Stimulated activated naive CD8-positive, alpha-beta T cell treated with anti-CD3 and anti-CD28 coated beads, Interleukin-15, Interleukin-2, amounts not matched to agents 100 U/mL and 50 U/mL, for 24 hours (primary cell): ENCODE data around the gene FAM149B1.

ENCODE experiments used
- ATAC-seq: fragments of 150-1000 bp; cut with Tn5 transposase; one replicate; pipeline ENCODE4 v1.10.0; 2021
- DNase-seq: peaks from one replicate; pipeline ENCODE4 v3.0.0; 2021

The FAM149B1 gene

GRCh38 chr10:73174148-73174925, 6.4 kb downstream of the FAM149B1 start:
- DNase-seq (no peak), ATAC-seq (no peak)

- no peak for ATAC-seq
- no peak for DNase-seq
Measured at GRCh38 chr10:73182568-73182967, 14.6 kb downstream of the FAM149B1 start.

GRCh38 chr10:73183667-73184281, 15.9 kb downstream of the FAM149B1 start:
- DNase-seq (no peak), ATAC-seq (no peak)

- ATAC-seq (no peak), DNase-seq (no peak)
Measured at GRCh38 chr10:73186266-73186665, 18.3 kb downstream of the FAM149B1 start.

DNA sequence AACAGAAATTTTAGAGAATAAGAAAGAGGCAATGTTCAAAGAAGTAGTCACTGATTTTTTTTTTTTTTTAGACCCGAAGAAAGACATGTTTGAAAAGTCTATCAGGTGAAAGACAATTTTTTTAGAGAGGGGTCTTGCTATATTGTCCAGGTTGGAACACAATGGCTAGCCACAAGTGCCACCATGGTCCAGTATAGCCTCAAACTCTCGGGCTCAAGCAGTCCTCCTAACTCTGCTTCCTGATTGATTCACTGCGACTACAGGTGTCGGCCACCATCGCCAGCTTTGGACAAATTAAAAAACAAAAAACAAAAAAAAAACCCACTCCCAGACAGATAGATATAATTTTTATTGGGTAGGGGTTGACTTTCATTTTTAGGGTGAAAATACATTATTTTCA, 22.3 kb downstream of the FAM149B1 start:
- ATAC-seq (no peak), DNase-seq (no peak)

DNA sequence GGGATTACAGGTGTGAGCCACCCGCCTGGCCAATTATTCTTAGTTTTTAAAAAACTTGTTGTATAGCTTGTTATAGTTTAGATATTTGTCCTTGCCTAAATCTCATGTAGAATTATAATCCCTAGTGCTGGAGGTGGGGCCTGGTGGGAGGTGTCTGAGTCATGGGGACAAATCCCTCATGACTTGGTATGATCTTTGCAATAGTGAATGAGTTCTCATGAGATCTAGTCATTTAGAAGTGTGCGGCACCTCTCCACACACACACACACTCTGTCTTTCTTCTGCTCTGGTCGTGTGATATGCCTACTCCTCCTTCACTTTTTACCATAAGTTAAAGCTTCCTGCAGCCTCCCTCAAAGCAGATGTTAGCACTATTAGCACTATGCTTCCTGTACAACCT, 37.2 kb downstream of the FAM149B1 start:
- no peak for ATAC-seq

DNA sequence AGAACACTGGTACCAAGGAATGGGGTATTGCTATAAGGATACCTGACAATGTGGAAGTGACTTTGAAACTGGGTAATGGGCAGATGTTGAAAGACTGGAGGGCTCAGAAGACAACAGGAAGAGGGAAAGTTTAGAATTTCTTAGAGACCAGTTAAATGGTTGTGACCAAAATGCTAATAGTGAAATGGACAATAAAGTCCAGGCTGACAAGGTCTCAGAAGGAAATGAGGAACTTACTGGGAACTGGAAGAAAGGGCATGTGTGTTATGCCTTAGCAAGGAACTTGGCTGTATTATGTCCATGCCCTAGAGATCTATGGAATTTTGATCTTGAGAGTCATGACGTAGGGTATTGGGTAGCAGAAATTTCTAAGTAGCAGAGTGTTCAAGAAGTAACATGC, 38.0 kb downstream of the FAM149B1 start:
- no peak for DNase-seq
- ATAC-seq, result no peak

More for the DNA sequence above, 37.2 kb downstream of the FAM149B1 start:
- no peak for DNase-seq

GRCh38 chr10:73206385-73206784, 38.5 kb downstream of the FAM149B1 start:
- DNase-seq (no peak), ATAC-seq (no peak)

GRCh38 chr10:73207883-73208282, 40.0 kb downstream of the FAM149B1 start:
- no peak for DNase-seq
- ATAC-seq, result no peak

GRCh38 chr10:73209705-73210104, 41.8 kb downstream of the FAM149B1 start:
- DNase-seq (no peak), ATAC-seq (no peak)

DNA sequence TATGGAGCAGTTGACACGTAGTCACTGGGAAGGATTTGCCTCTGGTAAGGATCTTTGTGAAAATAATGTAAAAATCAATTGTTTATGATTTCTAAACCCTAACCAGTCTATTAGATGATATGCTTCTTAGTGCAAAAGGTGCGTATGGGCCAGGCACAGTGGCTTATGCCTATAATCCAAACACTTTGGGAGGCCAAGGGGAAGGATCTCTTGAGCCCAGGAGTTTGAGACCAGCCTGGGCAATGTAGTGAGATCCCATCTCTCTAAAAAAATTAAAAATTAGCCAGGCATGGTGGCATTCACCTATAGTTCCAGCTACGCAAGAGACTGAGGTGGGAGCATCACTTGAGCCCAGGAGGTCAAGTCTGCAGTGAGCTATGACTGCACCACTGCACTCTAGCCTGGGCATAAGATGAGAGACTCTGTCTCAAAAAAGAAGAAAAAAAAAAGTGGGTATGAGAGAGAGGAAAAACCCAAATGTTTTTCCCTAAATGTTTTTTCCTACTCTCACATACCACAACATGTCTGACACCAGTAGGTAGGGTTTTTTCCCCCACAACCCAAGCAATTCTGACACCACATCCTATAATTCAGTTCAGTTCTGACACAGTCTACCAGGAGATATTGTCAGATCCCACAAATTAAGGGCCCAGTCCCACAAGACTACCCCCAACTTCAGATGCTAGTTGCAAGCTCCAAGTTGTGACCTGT, 42.6 kb downstream of the FAM149B1 start:
- ATAC-seq (peak; percentile 32), DNase-seq (no peak)

DNA sequence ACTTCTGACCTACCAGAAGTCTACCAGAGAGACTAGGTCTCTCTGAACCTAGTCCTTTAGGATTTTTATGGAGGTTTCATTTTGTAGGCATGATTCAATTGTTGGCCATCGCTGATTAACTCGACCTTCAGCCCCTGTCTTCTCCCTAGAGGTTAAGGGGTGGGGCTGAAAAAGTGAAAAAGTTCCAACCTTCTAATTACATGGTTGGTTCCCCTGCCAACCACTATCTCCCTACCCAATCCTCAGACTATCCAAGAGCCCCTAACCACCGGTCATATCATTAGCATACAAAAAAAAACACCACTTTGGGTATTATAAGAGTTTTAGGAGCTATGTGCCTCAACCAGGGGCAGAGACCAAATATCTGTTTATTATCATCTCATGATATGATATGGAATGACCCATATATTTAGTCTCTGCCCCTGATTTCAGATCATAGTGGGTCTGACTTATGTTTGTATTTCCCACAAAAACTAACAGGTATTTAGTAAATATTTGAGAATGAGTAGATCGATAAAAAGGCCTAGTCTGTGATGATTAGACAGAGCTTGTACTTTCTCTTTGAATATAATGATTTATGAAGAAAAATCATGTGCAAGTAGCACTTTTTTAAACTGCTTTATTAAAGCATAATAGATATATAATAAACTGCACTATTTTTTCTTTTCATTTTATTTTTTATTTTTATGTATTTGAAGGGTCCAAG, 43.3 kb downstream of the FAM149B1 start:
- ATAC-seq, result peak; percentile 23

GRCh38 chr10:73215749-73216148, 47.8 kb downstream of the FAM149B1 start:
- DNase-seq (no peak), ATAC-seq (no peak)

More for the DNA sequence above, 43.3 kb downstream of the FAM149B1 start:
- DNase-seq, result no peak

GRCh38 chr10:73217628-73218027, 49.7 kb downstream of the FAM149B1 start:
- peak; percentile 52 for ATAC-seq
- DNase-seq, result no peak

GRCh38 chr10:73218431-73219191, 50.7 kb downstream of the FAM149B1 start:
- ATAC-seq (no peak), DNase-seq (no peak)

GRCh38 chr10:73219384-73219783, 51.5 kb downstream of the FAM149B1 start:
- ATAC-seq (no peak), DNase-seq (no peak)

DNA sequence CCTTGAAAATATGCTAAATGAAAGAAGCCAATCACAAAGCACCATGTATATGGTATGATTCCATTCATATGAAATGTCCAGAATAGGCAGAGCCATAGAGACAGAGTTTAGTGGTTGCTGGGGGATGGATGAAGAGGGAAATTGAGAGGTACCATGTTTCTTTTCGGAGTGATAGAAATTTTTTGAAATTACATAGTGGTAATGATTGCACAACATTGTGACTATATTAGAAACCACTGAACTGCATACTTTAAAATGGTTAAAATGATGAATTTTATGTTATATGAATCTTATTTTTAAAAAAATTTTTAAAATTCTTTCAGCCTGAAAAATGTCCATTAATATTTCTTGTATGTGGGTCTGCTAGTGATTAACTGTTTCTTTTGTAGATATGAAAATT, 53.1 kb downstream of the FAM149B1 start:
- DNase-seq (no peak), ATAC-seq (no peak)

- ATAC-seq (no peak), DNase-seq (no peak)
Measured at GRCh38 chr10:73225518-73225917, 57.6 kb downstream of the FAM149B1 start.

DNA sequence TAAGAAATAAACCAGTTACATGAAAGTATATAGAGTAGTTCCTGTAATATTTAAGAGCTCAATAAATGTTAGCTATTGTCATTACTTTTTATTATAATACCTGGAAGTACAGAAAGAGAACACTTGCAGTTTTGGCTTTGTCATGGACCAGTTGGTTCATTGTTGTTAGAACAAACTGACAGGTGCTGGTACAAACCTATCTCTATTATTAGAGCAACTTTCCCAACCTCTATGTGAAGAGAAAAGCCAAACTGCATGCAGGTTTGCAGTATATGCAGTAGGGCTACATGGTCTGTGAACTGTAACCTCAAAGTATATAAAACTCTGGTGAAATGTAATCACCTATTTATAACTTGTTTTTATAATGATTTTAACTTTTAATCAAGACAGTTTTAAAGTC, 58.7 kb downstream of the FAM149B1 start:
- DNase-seq (no peak), ATAC-seq (no peak)

DNA sequence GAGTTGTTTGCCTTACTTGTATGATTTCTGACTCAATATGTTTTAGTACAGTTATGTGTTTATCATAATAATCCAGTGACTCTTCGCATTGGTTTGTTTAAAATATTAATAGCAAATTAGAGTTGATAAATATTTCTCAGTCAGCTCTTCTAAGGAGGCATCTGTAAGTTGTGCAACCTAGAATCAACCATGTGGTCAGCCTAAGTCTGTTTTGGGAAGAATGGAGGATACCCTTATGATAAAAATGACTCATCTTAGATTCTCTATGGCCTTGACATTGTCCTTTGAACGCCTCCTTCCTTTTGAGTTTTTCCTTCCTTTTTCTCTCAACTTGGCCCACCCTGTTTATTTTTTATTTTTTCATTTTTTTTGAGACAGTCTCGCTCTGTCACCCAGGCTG, 60.3 kb downstream of the FAM149B1 start:
- no peak for DNase-seq
- no peak for ATAC-seq

GRCh38 chr10:73229567-73229966, 61.6 kb downstream of the FAM149B1 start:
- ATAC-seq (no peak), DNase-seq (no peak)

DNA sequence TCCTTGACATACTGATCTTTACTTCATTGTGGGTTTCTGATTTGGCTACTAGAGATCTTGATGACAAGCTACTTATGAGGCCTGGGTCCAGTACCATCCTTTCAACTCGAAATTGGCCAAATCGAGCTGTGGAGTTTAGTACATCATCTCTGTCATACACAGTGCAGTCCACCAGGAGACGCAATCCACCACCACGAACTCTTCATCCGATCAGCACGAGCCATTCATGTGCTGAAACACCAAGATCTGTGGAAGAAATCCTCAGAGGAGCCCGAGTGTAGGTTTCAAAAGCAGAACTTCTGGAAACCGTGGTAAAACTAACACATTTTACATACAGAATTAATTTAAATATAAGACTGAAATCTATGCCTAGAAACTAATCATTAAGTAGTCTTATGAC, 65.0 kb downstream of the FAM149B1 start:
- DNase-seq (no peak), ATAC-seq (no peak)
